ENCODE measurements around the gene PROP1.
"Not testable (repeated sequence)": the region's sequence is repeated elsewhere in the genome, so short reads cannot be mapped to it uniquely, and the experiment has no call there.

Gene PROP1

DNA sequence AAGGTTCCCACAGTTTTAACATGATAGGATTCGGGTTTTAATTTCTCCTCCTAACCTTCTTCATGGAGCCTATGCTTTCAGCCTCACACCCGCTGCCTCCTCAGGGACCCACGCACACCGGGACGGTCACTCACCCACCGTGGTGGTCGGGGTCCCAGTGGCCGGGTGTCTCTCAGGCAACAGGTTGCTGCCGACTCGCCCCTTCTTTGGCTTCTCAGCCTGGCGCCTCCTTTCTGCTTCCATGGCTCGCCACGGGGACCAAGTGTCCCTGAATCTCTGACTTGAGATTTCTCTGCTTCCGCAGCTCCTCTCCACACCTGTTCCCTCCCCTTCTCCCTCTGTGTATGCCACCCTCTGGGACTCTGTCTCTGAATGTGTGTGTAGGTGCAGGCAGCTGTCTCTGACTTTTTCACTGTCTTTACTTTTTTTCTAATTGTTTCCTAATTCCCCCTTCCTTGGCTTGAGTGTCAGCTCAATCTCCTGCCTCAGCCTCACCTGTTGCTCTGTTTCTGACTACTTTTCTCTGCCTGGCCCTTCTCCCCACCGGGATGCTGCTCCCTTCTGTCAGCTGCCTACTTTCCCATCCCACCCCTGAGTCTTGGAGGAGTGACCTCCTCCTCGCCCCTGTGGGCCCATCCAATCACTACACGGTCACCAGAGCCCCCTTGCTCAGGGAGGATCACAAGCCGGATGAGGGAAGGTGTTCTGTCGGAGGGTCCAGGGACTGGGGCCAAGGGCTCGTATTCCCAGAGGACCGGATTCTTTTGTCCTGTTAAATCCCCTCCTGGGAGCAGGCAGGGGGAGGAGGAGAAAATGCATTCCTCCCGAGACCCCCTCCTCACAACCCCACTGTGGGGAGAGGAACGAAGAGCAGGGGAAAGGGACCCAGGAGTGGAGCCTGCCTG is at the start of gene PROP1:
Gene PROP1, minus strand, starts transcription at position 552 of the 905 bp plus-strand sequence. Its CDS starts 309 bp downstream, at position 243.
- DNase-seq: no peak
- H3K9ac ChIP-seq (ENCODE audit: low read depth, low read length): no peak within 1 kb of the TSS
- no peak within 1 kb of the TSS for H3K4me2 ChIP-seq (ENCODE audit: insufficient read depth, low read length)
- H3K4me1 ChIP-seq (ENCODE audit: insufficient read depth, low read length): no peaks in the 10 kb centered on the region
- H3K4me3 ChIP-seq (ENCODE audit: low read depth in 1 of 2, low read length in 2 of 2): no peak within 1 kb of the TSS
- H2AFZ ChIP-seq (ENCODE audit: low read depth, low read length): no peak within 1 kb of the TSS
- no peaks in the 10 kb centered on the region for H4K20me1 ChIP-seq (ENCODE audit: insufficient read depth, low read length)
- H3K36me3 ChIP-seq (ENCODE audit: insufficient read depth, low read length): no peaks in the 10 kb centered on the region
- H3K27ac ChIP-seq (ENCODE audit: low read length): no peak within 1 kb of the TSS
- H3K79me2 ChIP-seq (ENCODE audit: insufficient read depth, low read length): no peaks in the 10 kb centered on the region
- no peak for ATAC-seq (ENCODE audit: insufficient read depth, low read depth)
- TF ChIP-seq, protein P1, sequence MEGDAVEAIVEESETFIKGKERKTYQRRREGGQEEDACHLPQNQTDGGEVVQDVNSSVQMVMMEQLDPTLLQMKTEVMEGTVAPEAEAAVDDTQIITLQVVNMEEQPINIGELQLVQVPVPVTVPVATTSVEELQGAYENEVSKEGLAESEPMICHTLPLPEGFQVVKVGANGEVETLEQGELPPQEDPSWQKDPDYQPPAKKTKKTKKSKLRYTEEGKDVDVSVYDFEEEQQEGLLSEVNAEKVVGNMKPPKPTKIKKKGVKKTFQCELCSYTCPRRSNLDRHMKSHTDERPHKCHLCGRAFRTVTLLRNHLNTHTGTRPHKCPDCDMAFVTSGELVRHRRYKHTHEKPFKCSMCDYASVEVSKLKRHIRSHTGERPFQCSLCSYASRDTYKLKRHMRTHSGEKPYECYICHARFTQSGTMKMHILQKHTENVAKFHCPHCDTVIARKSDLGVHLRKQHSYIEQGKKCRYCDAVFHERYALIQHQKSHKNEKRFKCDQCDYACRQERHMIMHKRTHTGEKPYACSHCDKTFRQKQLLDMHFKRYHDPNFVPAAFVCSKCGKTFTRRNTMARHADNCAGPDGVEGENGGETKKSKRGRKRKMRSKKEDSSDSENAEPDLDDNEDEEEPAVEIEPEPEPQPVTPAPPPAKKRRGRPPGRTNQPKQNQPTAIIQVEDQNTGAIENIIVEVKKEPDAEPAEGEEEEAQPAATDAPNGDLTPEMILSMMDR (IDR thresholded peaks at IDR 0.05; ENCODE audit: borderline replicate concordance, extremely low read depth, low read length, poor library complexity, severe bottlenecking): no peak
- no peak for TF ChIP-seq EZH2 (IDR thresholded peaks at IDR 0.05; ENCODE audit: borderline replicate concordance, low read depth, low read length, severe bottlenecking)
- H3K9me3 ChIP-seq (ENCODE audit: insufficient read depth, low read length, severe bottlenecking): no peaks in the 10 kb centered on the region
- H3K27me3 ChIP-seq (ENCODE audit: insufficient read depth, low read length, poor library complexity): peaks cover 3% of the 10 kb centered on the region

- DNase-seq; H3K4me1 ChIP-seq (ENCODE audit: insufficient read depth, low read length); H3K27ac ChIP-seq (ENCODE audit: low read length); H3K4me3 ChIP-seq (ENCODE audit: low read depth in 1 of 2, low read length in 2 of 2); H3K9ac ChIP-seq (ENCODE audit: low read depth, low read length); H4K20me1 ChIP-seq (ENCODE audit: insufficient read depth, low read length); H3K4me2 ChIP-seq (ENCODE audit: insufficient read depth, low read length); H3K36me3 ChIP-seq (ENCODE audit: insufficient read depth, low read length); ATAC-seq (ENCODE audit: insufficient read depth, low read depth); H3K27me3 ChIP-seq (ENCODE audit: insufficient read depth, low read length, poor library complexity); H3K79me2 ChIP-seq (ENCODE audit: insufficient read depth, low read length); H3K9me3 ChIP-seq (ENCODE audit: insufficient read depth, low read length, severe bottlenecking); H2AFZ ChIP-seq (ENCODE audit: low read depth, low read length): not testable (repeated sequence)
These were observed 23.5 kb upstream of the PROP1 start for GRCh38 chr5:178019379-178020030.

- H4K20me1 ChIP-seq (ENCODE audit: insufficient read depth, low read length); H2AFZ ChIP-seq (ENCODE audit: low read depth, low read length); H3K27me3 ChIP-seq (ENCODE audit: insufficient read depth, low read length, poor library complexity); H3K36me3 ChIP-seq (ENCODE audit: insufficient read depth, low read length); H3K4me2 ChIP-seq (ENCODE audit: insufficient read depth, low read length); H3K4me3 ChIP-seq (ENCODE audit: low read depth in 1 of 2, low read length in 2 of 2); H3K79me2 ChIP-seq (ENCODE audit: insufficient read depth, low read length); H3K27ac ChIP-seq (ENCODE audit: low read length); ATAC-seq (ENCODE audit: insufficient read depth, low read depth); H3K4me1 ChIP-seq (ENCODE audit: insufficient read depth, low read length); DNase-seq; H3K9me3 ChIP-seq (ENCODE audit: insufficient read depth, low read length, severe bottlenecking); H3K9ac ChIP-seq (ENCODE audit: low read depth, low read length): not testable (repeated sequence)
These were observed 16.7 kb upstream of the PROP1 start for GRCh38 chr5:178012758-178013157.

- not testable (repeated sequence) for H3K27me3 ChIP-seq (ENCODE audit: insufficient read depth, low read length, poor library complexity); H3K27ac ChIP-seq (ENCODE audit: low read length); H3K79me2 ChIP-seq (ENCODE audit: insufficient read depth, low read length); H3K4me2 ChIP-seq (ENCODE audit: insufficient read depth, low read length); H3K36me3 ChIP-seq (ENCODE audit: insufficient read depth, low read length); H3K4me1 ChIP-seq (ENCODE audit: insufficient read depth, low read length); H3K4me3 ChIP-seq (ENCODE audit: low read depth in 1 of 2, low read length in 2 of 2); H3K9me3 ChIP-seq (ENCODE audit: insufficient read depth, low read length, severe bottlenecking); ATAC-seq (ENCODE audit: insufficient read depth, low read depth); H4K20me1 ChIP-seq (ENCODE audit: insufficient read depth, low read length); H3K9ac ChIP-seq (ENCODE audit: low read depth, low read length); H2AFZ ChIP-seq (ENCODE audit: low read depth, low read length); DNase-seq
These were observed 15.9 kb upstream of the PROP1 start for GRCh38 chr5:178011816-178012554.

DNA sequence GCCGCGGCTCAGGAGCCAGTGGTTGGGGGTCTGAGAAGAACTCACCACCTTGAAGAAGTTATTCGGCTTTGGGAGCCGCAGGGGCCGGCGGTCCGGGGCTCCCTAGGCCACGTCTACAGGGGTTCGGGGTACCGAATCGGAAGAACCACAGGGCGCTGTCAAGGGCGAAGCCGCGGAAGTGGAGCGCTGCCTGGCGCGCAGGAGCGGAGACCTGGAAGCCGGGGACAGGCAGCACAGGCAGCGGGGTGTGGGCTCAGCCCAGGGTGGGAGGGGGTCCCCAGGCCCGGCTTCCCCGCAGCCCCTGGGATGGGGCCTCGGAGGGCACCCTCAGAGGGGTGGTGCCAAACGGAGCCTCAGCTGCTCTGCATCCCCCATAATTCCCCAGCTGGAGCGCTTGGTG is 11.2 kb upstream of the PROP1 start:
- not testable (repeated sequence) for H4K20me1 ChIP-seq (ENCODE audit: insufficient read depth, low read length); H2AFZ ChIP-seq (ENCODE audit: low read depth, low read length); H3K4me2 ChIP-seq (ENCODE audit: insufficient read depth, low read length); H3K4me1 ChIP-seq (ENCODE audit: insufficient read depth, low read length); H3K9ac ChIP-seq (ENCODE audit: low read depth, low read length); H3K4me3 ChIP-seq (ENCODE audit: low read depth in 1 of 2, low read length in 2 of 2); H3K27ac ChIP-seq (ENCODE audit: low read length); H3K36me3 ChIP-seq (ENCODE audit: insufficient read depth, low read length); ATAC-seq (ENCODE audit: insufficient read depth, low read depth); DNase-seq; H3K79me2 ChIP-seq (ENCODE audit: insufficient read depth, low read length); H3K9me3 ChIP-seq (ENCODE audit: insufficient read depth, low read length, severe bottlenecking); H3K27me3 ChIP-seq (ENCODE audit: insufficient read depth, low read length, poor library complexity)

DNA sequence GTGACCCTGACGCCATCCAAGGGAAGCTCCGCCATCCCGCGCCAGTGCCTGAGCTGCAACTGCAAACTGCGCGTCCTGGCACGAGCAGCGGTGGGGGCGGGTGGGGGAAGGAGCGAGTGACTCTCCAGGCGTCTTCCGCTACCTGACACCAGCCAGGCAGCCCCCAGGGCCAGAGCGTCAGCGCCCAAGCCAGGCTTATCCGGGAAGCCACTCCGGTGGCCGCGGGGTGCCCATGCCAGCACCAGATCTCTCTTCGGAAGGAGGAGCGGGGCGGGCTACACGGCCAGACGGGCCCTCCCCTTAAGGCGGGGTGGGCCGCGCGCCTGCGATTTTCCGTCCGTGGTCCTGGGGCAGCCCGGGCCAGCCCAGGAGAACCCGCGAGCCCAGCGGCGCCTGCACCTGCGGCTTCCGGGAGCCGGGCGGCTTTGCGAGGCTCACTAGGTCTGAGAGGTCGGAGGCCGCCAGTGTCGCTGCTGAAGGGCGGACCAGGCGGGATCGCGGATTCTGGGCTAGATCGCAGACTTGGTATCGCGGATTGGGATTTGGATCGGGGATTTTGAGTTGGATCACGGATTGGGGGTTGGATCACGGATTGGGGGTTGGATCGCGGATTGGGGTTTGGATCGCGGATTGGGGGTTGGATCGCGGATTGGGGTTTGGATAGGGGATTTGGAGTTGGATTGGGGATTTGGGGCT is 10.6 kb upstream of the PROP1 start:
- H4K20me1 ChIP-seq (ENCODE audit: insufficient read depth, low read length); H3K36me3 ChIP-seq (ENCODE audit: insufficient read depth, low read length); H3K9ac ChIP-seq (ENCODE audit: low read depth, low read length); H3K27me3 ChIP-seq (ENCODE audit: insufficient read depth, low read length, poor library complexity); H3K4me2 ChIP-seq (ENCODE audit: insufficient read depth, low read length); H3K4me3 ChIP-seq (ENCODE audit: low read depth in 1 of 2, low read length in 2 of 2); H3K9me3 ChIP-seq (ENCODE audit: insufficient read depth, low read length, severe bottlenecking); H3K4me1 ChIP-seq (ENCODE audit: insufficient read depth, low read length); H2AFZ ChIP-seq (ENCODE audit: low read depth, low read length); H3K79me2 ChIP-seq (ENCODE audit: insufficient read depth, low read length); H3K27ac ChIP-seq (ENCODE audit: low read length): not testable (repeated sequence)
- ATAC-seq (ENCODE audit: insufficient read depth, low read depth) (peak; percentile 71), DNase-seq (peak; percentile 23)

Measured in DND-41 (cell line).